Neural progenitor cell (in vitro differentiated cells): Measurements from ENCODE around the gene IRF5.

Experiments
- CTCF ChIP-seq: fragments of 200-600 bp; sonication (generic); IDR thresholded peaks from 2 replicates; pipeline ENCODE4 v1.5.1; 2017; ENCODE audit warnings: antibody characterized with exemption, mild to moderate bottlenecking
- EZH2 ChIP-seq: fragments of 200-600 bp; sonication (generic); IDR thresholded peaks from 2 replicates; pipeline ENCODE4 v1.6.1; 2017; ENCODE audit warnings: antibody characterized with exemption, mild to moderate bottlenecking, moderate library complexity

- TF ChIP-seq CTCF, result no peak
- no peak for TF ChIP-seq EZH2
These were observed 15.0 kb upstream of the IRF5 start for GRCh38 chr7:128922496-128923410.
